HepG2 (cell line): ENCODE data around the gene SRRM4. TPM values are rescaled to one million over a fixed set of nuclear protein-coding genes. Genes with fewer than 3 reads are reported as not detected.

Experiments used
- ATAC-seq: fragments of 200-7000 bp; cut with Tn5 transposase; 3 replicates; pipeline ENCODE4 v1.9.1; 2020; ENCODE audit warnings: mild to moderate bottlenecking, moderate library complexity
- BruUV-seq: library from RNA; stranded (reverse); fragments of 400-500 nt; replicated peaks from 2 replicates; lab custom pipeline; 2021; lab: Mats Ljungman, UMichigan
- CTCF ChIA-PET: fragments of 300-600 bp; formaldehyde crosslinking; extraction: SDS; loops from one replicate; lab custom pipeline; 2021; ENCODE audit warnings: low total read pairs, inconsistent platforms, low intra/inter-chr PET ratio; lab: Yijun Ruan, JAX
- POLR2A ChIA-PET: fragments of 350-600 bp; sonication (Branson Sonifier 250); formaldehyde crosslinking; loops from one replicate; lab custom pipeline; 2020; ENCODE audit warnings: antibody characterized with exemption, inconsistent platforms; lab: Yijun Ruan, JAX
- DNase-seq: peaks from one replicate; pipeline ENCODE4 v3.0.0-alpha.2; 2015; ENCODE audit warnings: low spot score
- FAIRE-seq: peaks from 3 replicates; lab custom pipeline; 2011; peaks lifted over from hg19 to GRCh38; lab: Jason Lieb, UNC
- H2AFZ ChIP-seq: one replicate; pipeline ENCODE4 v1.6.1; 2011; ENCODE audit warnings: low read length, inconsistent platforms
- H3K27ac ChIP-seq: fragments of 300-600 bp; 3 replicates; pipeline ENCODE4 v1.8.0; 2011; ENCODE audit warnings: mixed run types, mild to moderate bottlenecking, mixed read lengths, low read length, inconsistent platforms; ENCODE audit not compliant: insufficient read depth; ENCODE audit errors: extremely low read length
- H3K27me3 ChIP-seq, 2 experiments: fragments of 200-600 bp in 1 of 2; 2 replicates in 1 of 2; 3 replicates in 1 of 2; pipeline versions ENCODE4 v1.6.0 to v1.8.0; 2011; ENCODE audit warnings: low read length in 2 of 2, mild to moderate bottlenecking in 2 of 2, moderate library complexity in 2 of 2, inconsistent platforms in 1 of 2; ENCODE audit not compliant: insufficient read depth in 2 of 2, control insufficient read depth in 1 of 2
- H3K36me3 ChIP-seq, 2 experiments: fragments of 200-600 bp in 1 of 2; replicated peaks in 1 of 2; 2 replicates in 1 of 2; 3 replicates in 1 of 2; pipeline versions ENCODE4 v1.5.1 to v1.8.0; 2011; ENCODE audit warnings: low read length in 2 of 2, inconsistent platforms in 1 of 2; ENCODE audit not compliant: insufficient read depth in 2 of 2, control insufficient read depth in 1 of 2
- H3K4me1 ChIP-seq: 2 replicates; pipeline ENCODE4 v1.5.1; 2012; ENCODE audit warnings: low read length, inconsistent platforms; ENCODE audit not compliant: insufficient read depth
- H3K4me2 ChIP-seq: 2 replicates; pipeline ENCODE4 v1.6.0; 2011; ENCODE audit warnings: low read depth, low read length, inconsistent platforms
- H3K4me3 ChIP-seq, 3 experiments: fragments of 200-600 bp in 1 of 3; sonication (generic), shearing (Covaris generic) in 1 of 3; replicated peaks in 1 of 3; 2 replicates each; pipeline ENCODE4 v1.5.1; 2011 to 2016; ENCODE audit warnings: low read length in 3 of 3, inconsistent platforms in 2 of 3, low read depth in 2 of 3, mild to moderate bottlenecking in 2 of 3, control low read depth in 1 of 3, mixed read lengths in 1 of 3; ENCODE audit not compliant: insufficient read depth in 1 of 3
- H3K79me2 ChIP-seq: one replicate; pipeline ENCODE4 v1.6.1; 2011; ENCODE audit warnings: low read length, inconsistent platforms; ENCODE audit not compliant: insufficient read depth
- H3K9ac ChIP-seq: 2 replicates; pipeline ENCODE4 v1.6.0; 2011; ENCODE audit warnings: mild to moderate bottlenecking, low read depth, low read length, inconsistent platforms; ENCODE audit not compliant: insufficient read depth
- H3K9me3 ChIP-seq: 2 replicates; pipeline ENCODE4 v1.5.1; 2012; ENCODE audit warnings: mild to moderate bottlenecking, low read length
- H4K20me1 ChIP-seq: 2 replicates; pipeline ENCODE4 v1.6.0; 2011; ENCODE audit warnings: inconsistent platforms, mild to moderate bottlenecking, low read length, moderate library complexity; ENCODE audit not compliant: insufficient read depth
- CEBPB ChIP-seq: IDR thresholded peaks from 2 replicates; pipeline ENCODE4 v1.6.1; 2011; ENCODE audit warnings: low read depth, low read length, improper control_type of control experiment, borderline replicate concordance
- DNMT3B ChIP-seq: conservative IDR thresholded peaks from 2 replicates; pipeline ENCODE4 v1.6.1; 2016; ENCODE audit warnings: missing biosample characterization, control low read depth
- ETV6 ChIP-seq: sonication (generic); formaldehyde crosslinking; conservative IDR thresholded peaks from 2 replicates; pipeline ENCODE4 v1.4.0; 2020; ENCODE audit warnings: missing genetic modification reagents
- GFI1 ChIP-seq: sonication (generic); formaldehyde crosslinking; IDR thresholded peaks from 2 replicates; pipeline ENCODE4 v1.5.0; 2020; ENCODE audit warnings: missing genetic modification reagents, mild to moderate bottlenecking, borderline replicate concordance
- SKIL ChIP-seq: sonication (generic); formaldehyde crosslinking; IDR thresholded peaks from 2 replicates; pipeline ENCODE4 v1.8.0; 2022; ENCODE audit warnings: missing genetic modification reagents, mild to moderate bottlenecking, moderate library complexity, borderline replicate concordance
- XBP1 ChIP-seq: sonication (generic); formaldehyde crosslinking; IDR thresholded peaks from 2 replicates; pipeline ENCODE4 v1.5.0; 2020; ENCODE audit warnings: missing genetic modification reagents
- YY1 ChIP-seq: IDR thresholded peaks from 2 replicates; pipeline ENCODE4 v1.6.1; 2011; ENCODE audit warnings: low read length, low read depth, moderate library complexity, mild to moderate bottlenecking; ENCODE audit not compliant: insufficient read depth, insufficient replicate concordance
- ZBTB40 ChIP-seq, 2 experiments: fragments of 450-650 bp in 1 of 2; sonication (generic) in 1 of 2; formaldehyde crosslinking in 1 of 2; IDR thresholded peaks; 2 replicates each; pipeline versions ENCODE4 v1.6.1 to v1.8.0; 2016 to 2022; ENCODE audit warnings: antibody characterized with exemption in 1 of 2, mild to moderate bottlenecking in 1 of 2, missing genetic modification reagents in 1 of 2
- WGBS: methylation state at CpG from one replicate; pipeline ENCODE4 v1.1.6; 2017; ENCODE audit warnings: low lambda C conversion rate; 5-methylcytosine and 5-hydroxymethylcytosine counted together
- in situ Hi-C: cut with HindIII; loops from 2 replicates; pipeline ENCODE4 v1.10.0; 2017; ENCODE audit warnings: low pct_unique_long_range_greater_than_20kb; ENCODE audit not compliant: extremely low pct_ligation_motif_present
- intact Hi-C: fragments of 100-400 bp; cut with micrococcal nuclease; formaldehyde crosslinking; loops from one replicate; pipeline ENCODE4 v1.10.0; 2022; ENCODE audit not compliant: unreplicated experiment
- polyA plus RNA-seq, 8 experiments: library from polyadenylated mRNA; depleted of rRNA in 3 of 8; stranded (reverse) in 7 of 8; unstranded in 1 of 8; fragments of >200 nt; fragmentation: Illumina TruSeq in 4 of 8; extraction: Trizol in 4 of 8; gene quantifications; 2 replicates each; pipeline versions ENCODE4 v1.2.1 to v1.2.3, GENCODE V29; 2011 to 2016; ENCODE audit warnings: low read depth in 4 of 8, missing spikeins in 1 of 8, mixed read lengths in 1 of 8; ENCODE audit not compliant: insufficient read depth in 1 of 8
- total RNA-seq, 5 experiments: library from RNA; depleted of rRNA; stranded (reverse); fragments of >200 nt; fragmentation: Illumina TruSeq; extraction: Trizol; gene quantifications; 2 replicates each; pipeline ENCODE4 v1.2.3, GENCODE V29; 2016; ENCODE audit warnings: low read depth in 1 of 5

SRRM4 gene
- total and polyA plus RNA-seq, 2 of the 13 experiments (the other 11 are each of a cell fraction or from before 2014, with no cell fraction given), result not detected

- no peak for TF ChIP-seq SKIL (CRISPR knock-in tag)
- TF ChIP-seq, all 625 proteins: peak for 3
Observed at GRCh38 chr12:119036878-119037825, 55.8 kb downstream of the SRRM4 start (continued).

- Histone ChIP-seq H3K4me3 (no peak overlapping the region), H3K36me3 (no peaks in the 10 kb centered on the region), H3K27ac (no peak overlapping the region), H3K79me2 (no peaks in the 10 kb centered on the region), H3K4me1 (no peaks in the 10 kb centered on the region), H2AFZ (no peak overlapping the region), H3K27me3 (no peaks in the 10 kb centered on the region), H3K9ac (no peak overlapping the region), H3K9me3 (no peaks in the 10 kb centered on the region), H3K4me2 (no peak overlapping the region), H4K20me1 (no peaks in the 10 kb centered on the region)
- no peak for TF ChIP-seq CEBPB
- no peak for TF ChIP-seq YY1
- TF ChIP-seq ZBTB40 (IDR thresholded peaks at IDR 0.05), result no peak
- TF ChIP-seq ZBTB40 (CRISPR knock-in tag; IDR thresholded peaks at IDR 0.05), result no peak
- no peak for TF ChIP-seq XBP1 (CRISPR knock-in tag)
- TF ChIP-seq DNMT3B (CRISPR knock-in tag), result no peak
- no peak for TF ChIP-seq GFI1 (CRISPR knock-in tag)
- TF ChIP-seq ETV6, result no peak
- ChIA-PET CTCF (no interaction called here), POLR2A (no interaction called here)
- DNase-seq (no peak), FAIRE-seq (no peak), ATAC-seq (no peak)
- 44% methylated on average over 6 of the region's 6 CpGs for WGBS
- in situ Hi-C loops (loop anchor here (25.0 kb wide), 1 partner anchor 632 kb away; no protein-coding TSS in a partner anchor), intact Hi-C loops (no loop called here)
- no TSS peak for BruUV-seq
Observed at GRCh38 chr12:119044094-119044493, 62.8 kb downstream of the SRRM4 start.
